OCI-LY7 (cell line): ENCODE measurements around the gene STAB1. TPM values are rescaled to one million over a fixed set of nuclear protein-coding genes. Genes with fewer than 3 reads are reported as not detected.
A peak's percentile ranks its signal among the peaks of the same experiment; 100 is the strongest.

Experiments used
- BruUV-seq: library from RNA; stranded (reverse); fragments of 400-500 nt; replicated peaks from 2 replicates; lab custom pipeline; 2021; lab: Mats Ljungman, UMichigan
- CTCF ChIA-PET: fragments of 300-600 bp; sonication (Branson Sonifier 250); formaldehyde crosslinking; loops from one replicate; lab custom pipeline; 2022; ENCODE audit warnings: antibody characterized with exemption; ENCODE audit not compliant: unreplicated experiment; lab: Charles Lee
- POLR2A ChIA-PET: fragments of 300-600 bp; sonication (Branson Sonifier 250); formaldehyde crosslinking; loops from one replicate; lab custom pipeline; 2022; ENCODE audit warnings: antibody characterized with exemption; lab: Charles Lee
- DNase-seq: peaks from one replicate; pipeline ENCODE4 v3.0.0-alpha.2; 2015; ENCODE audit warnings: low spot score
- H2AFZ ChIP-seq: fragments of 200-600 bp; sonication (generic), shearing (Covaris generic); 2 replicates; pipeline ENCODE4 v1.6.1; 2014; ENCODE audit warnings: mild to moderate bottlenecking, antibody characterized with exemption, low read length, moderate library complexity
- H3K27ac ChIP-seq: fragments of 200-600 bp; sonication (generic); 2 replicates; pipeline ENCODE4 v1.5.1; 2014; ENCODE audit warnings: mixed run types, low read depth, mild to moderate bottlenecking, moderate library complexity, low read length, inconsistent platforms; ENCODE audit not compliant: poor library complexity, severe bottlenecking
- H3K36me3 ChIP-seq: fragments of 200-600 bp; sonication (generic); 2 replicates; pipeline ENCODE4 v1.6.1; 2014; ENCODE audit warnings: mild to moderate bottlenecking, antibody characterized with exemption, low read length, moderate library complexity, mixed read lengths; ENCODE audit not compliant: insufficient read depth
- H3K4me1 ChIP-seq: fragments of 200-600 bp; sonication (generic); 2 replicates; pipeline ENCODE4 v1.5.1; 2014; ENCODE audit warnings: mild to moderate bottlenecking, low read length; ENCODE audit not compliant: insufficient read depth, poor library complexity, severe bottlenecking
- H3K4me2 ChIP-seq: fragments of 200-600 bp; sonication (generic); 2 replicates; pipeline ENCODE4 v1.6.1; 2014; ENCODE audit warnings: mild to moderate bottlenecking, low read length
- H3K4me3 ChIP-seq: fragments of 200-600 bp; sonication (generic); 2 replicates; pipeline ENCODE4 v1.5.1; 2014; ENCODE audit warnings: mild to moderate bottlenecking, low read depth, low read length; ENCODE audit not compliant: poor library complexity, severe bottlenecking
- H3K79me2 ChIP-seq: fragments of 200-600 bp; sonication (generic); 2 replicates; pipeline ENCODE4 v1.6.1; 2016; ENCODE audit warnings: low read depth, mild to moderate bottlenecking, low read length, moderate library complexity, mixed read lengths; ENCODE audit not compliant: insufficient read depth
- H3K9me2 ChIP-seq: fragments of 200-600 bp; sonication (generic); 2 replicates; pipeline ENCODE4 v1.6.1; 2016; ENCODE audit warnings: mild to moderate bottlenecking, low read length, mixed read lengths; ENCODE audit not compliant: insufficient read depth
- H3K9me3 ChIP-seq: fragments of 200-600 bp; sonication (generic); 2 replicates; pipeline ENCODE4 v1.6.1; 2014; ENCODE audit warnings: mild to moderate bottlenecking, mixed run types, low read length, mixed read lengths
- H4K20me1 ChIP-seq: fragments of 200-600 bp; sonication (generic); 2 replicates; pipeline ENCODE4 v1.6.1; 2014; ENCODE audit warnings: mild to moderate bottlenecking, antibody characterized with exemption, low read length, moderate library complexity, mixed read lengths; ENCODE audit not compliant: insufficient read depth
- EZH2phosphoT487 ChIP-seq: fragments of 200-600 bp; sonication (generic); IDR thresholded peaks from 2 replicates; pipeline ENCODE4 v1.6.1; 2018; ENCODE audit warnings: low read depth, borderline replicate concordance, mild to moderate bottlenecking, mixed run types, antibody characterized with exemption, low read length, moderate library complexity, mixed read lengths
- intact Hi-C: fragments of 100-400 bp; cut with micrococcal nuclease; formaldehyde crosslinking; loops from one replicate; pipeline ENCODE4 v1.10.0; 2022; ENCODE audit not compliant: unreplicated experiment
- total RNA-seq, 2 experiments: library from RNA; depleted of rRNA in 1 of 2; stranded (reverse); fragments of >200 nt in 1 of 2; shearing (Covaris generic) in 1 of 2; gene quantifications; 2 replicates each; pipeline ENCODE4 v1.2.3, GENCODE V29; 2014 to 2022
- TF ChIP-seq, protein P1 (sequence below): fragments of 200-600 bp; sonication (generic); conservative IDR thresholded peaks from 2 replicates; pipeline ENCODE4 v1.5.1; 2014; ENCODE audit warnings: mild to moderate bottlenecking, antibody characterized with exemption, low read length, moderate library complexity, mixed read lengths

The STAB1 gene
- total RNA-seq, 2 experiments from 2014 or later, result not detected

- peak; percentile 99 for DNase-seq
- peaks cover 46% of the 10 kb centered on the region for H3K79me2 ChIP-seq
- POLR2A ChIA-PET, result interaction anchor here (0.6 to 1.5 kb wide), 10 partner anchors 8 to 205 kb away, joined by 3 to 7 read pairs (median 4); no protein-coding TSS in a partner anchor
- H3K27ac ChIP-seq, result peak within 1 kb of the TSS; percentile 51
- intact Hi-C loops, result loop anchor here (1.0 to 5.0 kb wide), 3 partner anchors 64 to 149 kb away; partner anchors contain the start of genes NISCH and PBRM1
- CTCF ChIA-PET, result interaction anchor here (0.5 to 0.9 kb wide), 3 partner anchors 15 to 525 kb away, joined by 3 to 5 read pairs (median 4); no protein-coding TSS in a partner anchor
- peak within 1 kb of the TSS; percentile 85 for H3K4me2 ChIP-seq
- H2AFZ ChIP-seq, result peak within 1 kb of the TSS; percentile 67; the same call in 1 of the 2 replicates
- H3K4me1 ChIP-seq, result peaks cover 56% of the 10 kb centered on the region
- H3K4me3 ChIP-seq, result peak within 1 kb of the TSS; percentile 90
- no peak for TF ChIP-seq EZH2phosphoT487
- TF ChIP-seq, protein P1, sequence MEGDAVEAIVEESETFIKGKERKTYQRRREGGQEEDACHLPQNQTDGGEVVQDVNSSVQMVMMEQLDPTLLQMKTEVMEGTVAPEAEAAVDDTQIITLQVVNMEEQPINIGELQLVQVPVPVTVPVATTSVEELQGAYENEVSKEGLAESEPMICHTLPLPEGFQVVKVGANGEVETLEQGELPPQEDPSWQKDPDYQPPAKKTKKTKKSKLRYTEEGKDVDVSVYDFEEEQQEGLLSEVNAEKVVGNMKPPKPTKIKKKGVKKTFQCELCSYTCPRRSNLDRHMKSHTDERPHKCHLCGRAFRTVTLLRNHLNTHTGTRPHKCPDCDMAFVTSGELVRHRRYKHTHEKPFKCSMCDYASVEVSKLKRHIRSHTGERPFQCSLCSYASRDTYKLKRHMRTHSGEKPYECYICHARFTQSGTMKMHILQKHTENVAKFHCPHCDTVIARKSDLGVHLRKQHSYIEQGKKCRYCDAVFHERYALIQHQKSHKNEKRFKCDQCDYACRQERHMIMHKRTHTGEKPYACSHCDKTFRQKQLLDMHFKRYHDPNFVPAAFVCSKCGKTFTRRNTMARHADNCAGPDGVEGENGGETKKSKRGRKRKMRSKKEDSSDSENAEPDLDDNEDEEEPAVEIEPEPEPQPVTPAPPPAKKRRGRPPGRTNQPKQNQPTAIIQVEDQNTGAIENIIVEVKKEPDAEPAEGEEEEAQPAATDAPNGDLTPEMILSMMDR, result no peak; the same call in 1 of the 2 replicates
- peaks cover 21% of the 10 kb centered on the region; the same call in 1 of the 2 replicates for H4K20me1 ChIP-seq
- peaks cover 28% of the 10 kb centered on the region for H3K36me3 ChIP-seq
- no TSS peak for BruUV-seq
- no peaks in the 10 kb centered on the region for H3K9me2 ChIP-seq
- no peaks in the 10 kb centered on the region for H3K9me3 ChIP-seq
Observed at GRCh38 chr3:52536369-52537164, 41.4 kb downstream of the STAB1 start, which contains the start of gene UQCC5. UQCC5 (plus strand) TSS chr3:52536605; CDS start chr3:52536756, 151 bp downstream.

DNA sequence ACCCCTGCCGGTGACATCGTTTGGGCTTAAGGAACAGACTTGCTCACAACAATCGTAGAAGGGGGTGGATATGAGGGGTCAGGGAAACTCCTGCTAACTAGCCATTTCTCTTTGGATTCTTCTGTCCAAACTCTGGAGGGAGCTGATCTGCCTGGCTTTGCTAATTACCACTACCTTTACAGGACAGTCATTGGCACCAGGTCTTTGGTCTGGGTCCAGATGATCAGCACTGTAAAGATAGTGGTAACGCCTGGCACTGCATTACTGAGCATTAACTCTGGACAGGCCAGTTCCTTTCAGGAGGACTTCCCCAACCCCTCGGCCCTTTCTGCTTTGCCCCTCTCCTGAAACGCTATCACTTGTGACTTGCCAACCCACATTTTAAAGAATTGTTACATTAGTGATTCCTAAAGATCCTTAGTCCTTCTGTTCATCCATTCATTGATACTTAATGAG is 42.1 kb downstream of the STAB1 start:
- no peaks in the 10 kb centered on the region for H3K9me3 ChIP-seq
- H4K20me1 ChIP-seq, result peaks cover 15% of the 10 kb centered on the region; the same call in 1 of the 2 replicates
- no peak for DNase-seq
- H3K4me3 ChIP-seq, result peak overlapping the region; percentile 90
- CTCF ChIA-PET, result no interaction called here
- H2AFZ ChIP-seq, result peak overlapping the region; percentile 67; the same call in 1 of the 2 replicates
- H3K9me2 ChIP-seq, result no peaks in the 10 kb centered on the region
- TSS peak; percentile 68 for BruUV-seq
- peak overlapping the region; percentile 51 for H3K27ac ChIP-seq
- peaks cover 34% of the 10 kb centered on the region for H3K36me3 ChIP-seq
- POLR2A ChIA-PET, result interaction anchor here (0.6 to 1.5 kb wide), 3 partner anchors 8 to 35 kb away, joined by 4 to 7 read pairs (median 4); no protein-coding TSS in a partner anchor
- intact Hi-C loops, result loop anchor here (5.0 kb wide), 2 partner anchors 65 to 80 kb away; partner anchors contain the start of gene NISCH
- H3K4me2 ChIP-seq, result peak overlapping the region; percentile 85
- H3K4me1 ChIP-seq, result peaks cover 49% of the 10 kb centered on the region
- H3K79me2 ChIP-seq, result peaks cover 42% of the 10 kb centered on the region
- TF ChIP-seq EZH2phosphoT487, result no peak
- TF ChIP-seq, protein P1, result no peak
